Measurements from ENCODE around the gene C3orf33.
A peak's percentile ranks its signal among the peaks of the same experiment; 100 is the strongest.
"Not testable (repeated sequence)": the region's sequence is repeated elsewhere in the genome, so short reads cannot be mapped to it uniquely, and the experiment has no call there.

Gene C3orf33

GRCh38 chr3:155805802-155806618 is at the start of gene C3orf33:
Gene C3orf33, minus strand, starts transcription at chr3:155806278. Its CDS starts 26 bp downstream, at chr3:155806252.
- DNase-seq = peak; percentile 92

- peak; percentile 99 for DNase-seq
These were observed 48.3 kb upstream of the C3orf33 start, which contains the start of gene SLC33A1 for GRCh38 chr3:155854141-155854940. Gene SLC33A1, minus strand, starts transcription at chr3:155854427. Its CDS starts 430 bp downstream, at chr3:155853997.

GRCh38 chr3:155853214-155854140 is 47.4 kb upstream of the C3orf33 start:
- no peak for DNase-seq

GRCh38 chr3:155852341-155852740 is 46.3 kb upstream of the C3orf33 start:
- no peak for DNase-seq

DNA sequence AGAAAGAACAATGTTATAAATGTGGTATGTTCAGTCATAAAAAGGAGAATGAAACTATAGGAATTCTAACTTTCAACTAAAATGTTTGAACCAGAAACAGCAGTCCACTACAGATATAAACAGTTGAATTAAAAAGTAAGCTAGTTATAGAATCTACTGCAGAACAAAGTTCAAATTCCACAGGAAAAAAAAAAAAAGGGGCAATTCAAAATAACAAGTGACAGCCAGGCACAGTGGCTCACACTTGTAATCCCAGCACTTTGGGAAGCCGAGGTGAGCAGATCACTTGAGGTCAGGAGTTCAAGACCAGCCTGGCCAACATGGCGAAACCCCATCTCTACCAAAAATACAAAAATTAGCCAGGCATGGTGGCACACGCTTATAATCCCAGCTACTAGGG is 43.3 kb upstream of the C3orf33 start:
- not testable (repeated sequence) for DNase-seq

GRCh38 chr3:155847993-155848392 is 41.9 kb upstream of the C3orf33 start:
- DNase-seq = no peak

GRCh38 chr3:155846119-155846518 is 40.0 kb upstream of the C3orf33 start:
- DNase-seq = no peak

DNA sequence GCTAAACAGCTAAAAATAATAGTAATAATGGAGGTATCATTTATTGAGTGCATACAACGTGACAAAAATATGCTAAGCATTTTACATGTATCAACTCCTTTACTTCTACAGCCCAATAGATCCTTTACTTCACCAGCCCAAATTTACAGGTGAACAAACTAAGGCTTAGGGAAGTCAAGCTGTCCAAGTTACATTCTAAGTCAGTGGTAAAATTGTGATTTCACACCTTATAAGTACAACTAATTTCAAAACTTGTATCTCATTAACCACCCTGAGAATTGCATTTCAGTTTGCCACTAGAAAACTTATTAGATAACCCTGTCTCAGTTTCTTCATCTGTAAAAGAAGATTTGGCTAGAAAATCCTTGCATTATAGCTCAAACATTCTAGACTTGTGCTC is 37.5 kb upstream of the C3orf33 start:
- no peak for DNase-seq

DNA sequence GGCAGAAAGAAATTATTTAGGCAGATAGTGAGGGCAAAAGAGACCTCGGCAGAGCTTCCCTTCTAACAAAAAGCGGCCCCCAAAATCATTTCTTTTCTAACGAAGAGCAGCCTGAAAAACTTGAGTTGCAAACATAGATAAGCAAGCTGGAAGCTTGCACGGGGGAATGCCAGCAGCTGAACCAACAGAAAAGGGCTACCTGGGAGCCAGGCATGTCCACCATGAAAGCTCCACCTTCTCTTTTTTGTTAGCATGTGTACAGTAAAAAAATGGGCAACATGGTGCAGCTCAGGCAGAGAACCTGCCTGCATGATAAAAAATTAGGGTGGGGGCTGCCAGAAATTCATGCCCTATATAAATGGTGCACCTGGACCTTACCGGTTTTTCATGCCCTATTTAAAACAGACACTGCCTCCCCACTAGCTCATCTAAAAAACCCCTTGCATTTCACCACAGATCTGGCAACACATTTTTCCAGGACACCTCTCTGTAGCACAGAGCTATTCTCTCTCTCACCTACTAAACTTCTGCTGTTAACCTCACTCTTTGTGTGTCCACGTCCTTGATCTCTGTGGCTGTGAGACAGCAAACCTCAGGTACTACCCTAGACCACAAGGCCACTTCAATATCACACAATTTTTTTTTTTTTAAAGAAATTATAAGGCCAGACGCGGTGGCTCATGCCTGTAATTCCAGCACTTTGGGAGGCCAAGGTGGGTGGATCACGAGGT is 29.4 kb upstream of the C3orf33 start:
- no peak for DNase-seq

DNA sequence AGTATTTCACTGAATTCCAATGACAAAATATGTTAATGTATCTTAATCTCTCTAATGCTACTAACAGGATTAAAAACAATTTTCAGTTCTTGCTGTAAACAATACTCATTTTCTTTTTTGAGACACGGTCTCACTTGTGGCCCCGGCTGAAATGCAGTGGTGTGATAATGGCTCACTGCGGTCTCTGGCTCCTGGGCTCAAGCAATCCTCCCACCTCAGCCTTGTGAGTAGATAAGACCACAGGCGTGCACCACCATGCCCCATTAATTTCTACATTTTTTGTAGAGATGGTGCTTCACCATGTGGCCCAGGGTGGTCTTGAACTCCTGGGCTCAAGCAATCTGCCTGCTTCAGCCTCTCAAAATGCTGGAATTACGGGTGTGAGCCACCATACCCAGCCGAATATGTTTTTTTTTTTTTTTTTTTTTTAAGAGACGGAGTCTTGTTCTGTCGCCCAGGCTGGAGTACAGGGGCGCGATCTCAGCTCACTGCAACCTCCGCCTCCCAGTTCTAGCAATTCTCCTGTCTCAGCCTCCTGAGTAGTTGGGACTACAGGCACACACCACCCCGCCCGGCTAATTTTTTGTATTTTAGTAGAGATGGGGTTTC is 22.5 kb upstream of the C3orf33 start:
- not testable (repeated sequence) for DNase-seq

GRCh38 chr3:155815030-155815545 is 9.0 kb upstream of the C3orf33 start:
- no peak for DNase-seq

- not testable (repeated sequence) for DNase-seq
These were observed 7.1 kb upstream of the C3orf33 start for GRCh38 chr3:155813224-155813623.

DNA sequence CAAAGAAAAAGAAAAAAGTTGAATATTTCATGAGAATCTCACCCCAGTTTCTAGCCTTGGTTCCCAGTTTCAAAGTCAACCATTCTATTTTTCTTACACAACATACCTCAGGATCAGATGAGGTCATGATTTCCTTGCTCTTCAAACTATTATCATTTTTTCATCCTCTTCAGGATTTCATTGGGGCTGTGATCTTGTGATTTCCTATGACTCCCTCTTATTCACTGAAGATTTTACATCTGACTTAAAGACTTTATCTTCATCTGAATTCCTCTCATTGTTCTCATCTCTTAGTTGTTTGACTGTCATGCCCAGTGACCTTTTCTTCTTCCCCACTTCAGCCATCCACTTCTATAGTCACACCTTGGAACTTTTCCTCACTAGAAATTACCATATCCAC is 3.1 kb upstream of the C3orf33 start:
- no peak for DNase-seq

DNA sequence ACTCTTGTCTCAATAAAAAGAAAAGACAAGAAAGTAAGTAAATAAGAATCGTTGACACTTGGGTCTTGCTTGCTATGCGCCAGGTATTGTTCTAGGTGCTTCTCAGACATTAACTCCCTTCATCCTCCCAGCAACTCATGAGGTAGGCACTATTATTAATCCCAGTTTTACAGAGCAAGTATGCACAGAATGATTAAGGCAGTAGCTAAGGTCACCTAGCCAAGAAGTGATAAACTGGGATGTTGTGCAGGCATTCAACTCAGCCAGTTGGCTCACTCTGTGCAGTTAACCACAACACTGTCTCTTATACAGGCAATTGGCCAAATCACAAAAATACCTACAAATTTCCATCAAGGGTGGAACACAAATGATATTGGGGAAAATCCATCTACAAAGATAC is 1.7 kb upstream of the C3orf33 start:
- DNase-seq = no peak

GRCh38 chr3:155805204-155805801 is 775 bp downstream of the C3orf33 start:
- no peak for DNase-seq

GRCh38 chr3:155804323-155804722 is 1.8 kb downstream of the C3orf33 start:
- no peak for DNase-seq

DNA sequence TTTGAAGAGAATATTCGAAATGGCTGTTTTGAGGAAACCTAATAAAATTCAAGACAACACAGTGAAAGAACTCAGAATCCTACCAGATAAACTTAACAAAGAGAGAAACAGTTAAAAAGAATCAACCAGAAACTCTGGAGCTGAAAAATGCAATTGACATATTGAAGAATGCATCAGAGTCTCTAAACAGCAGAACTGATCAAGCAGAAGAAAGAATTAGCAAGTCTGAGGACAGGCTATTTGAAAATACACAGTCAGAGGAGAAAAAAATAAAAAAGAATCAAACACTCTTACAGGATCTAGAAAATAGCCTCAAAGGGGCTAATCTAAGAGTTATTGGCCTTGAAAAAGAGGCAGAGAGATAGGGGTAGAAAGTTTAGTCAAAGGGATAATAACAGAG is 13.5 kb downstream of the C3orf33 start:
- no peak for DNase-seq

- DNase-seq = no peak
These were observed 14.9 kb downstream of the C3orf33 start for GRCh38 chr3:155791190-155791589.

DNA sequence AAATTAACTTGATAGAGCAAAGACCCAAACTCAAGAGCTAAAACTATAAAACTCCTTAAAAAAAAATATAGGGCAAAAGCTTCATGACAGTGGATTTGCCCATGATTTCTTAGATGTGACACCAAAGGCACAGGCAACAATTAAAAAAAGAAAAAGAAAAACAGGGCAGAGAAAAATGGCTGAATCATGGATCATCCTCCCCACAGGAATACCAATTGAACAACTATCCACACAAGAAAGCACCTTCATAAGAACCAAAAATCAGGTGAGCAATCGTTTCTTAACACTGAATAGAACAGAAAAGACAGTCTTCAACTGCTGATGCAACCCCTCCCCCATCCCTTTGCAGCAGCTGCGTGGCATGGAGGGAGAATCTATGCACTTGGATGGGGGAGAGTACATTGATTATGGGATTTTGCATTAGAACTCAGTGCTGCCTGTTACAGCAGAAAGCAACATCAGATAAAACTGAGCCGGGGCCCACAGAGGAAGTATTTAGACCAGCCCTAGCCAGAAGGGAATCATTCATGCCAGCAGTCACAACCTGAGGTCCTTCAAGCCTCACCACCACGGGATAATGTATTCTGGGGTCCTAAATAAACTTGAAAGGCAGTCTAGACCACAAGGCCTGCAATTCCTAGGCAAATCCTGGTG is 15.7 kb downstream of the C3orf33 start:
- DNase-seq = no peak

GRCh38 chr3:155785662-155786295 is 20.3 kb downstream of the C3orf33 start:
- no peak for DNase-seq
